Esophagus squamous epithelium (tissue), 5 donors: Measurements from ENCODE around the gene ACAN. TPM values are rescaled to one million over a fixed set of nuclear protein-coding genes. Genes with fewer than 3 reads are reported as not detected.
A peak's percentile ranks its signal among the peaks of the same experiment; 100 is the strongest.

Source experiments
- DNase-seq: peaks from one replicate; lab custom pipeline; 2025; lab: John Stamatoyannopoulos, UW
- H3K27ac ChIP-seq, 4 donors: fragments of 200-600 bp; sonication (generic); one replicate each; pipeline ENCODE4 v1.5.1; 2016 to 2019; ENCODE audit warnings: mild to moderate bottlenecking in 1 of 4
- H3K27me3 ChIP-seq, 4 donors: fragments of 200-600 bp; sonication (generic); 1 replicate in 3 of 4; 2 replicates in 1 of 4; pipeline versions ENCODE4 v1.5.1 to v1.6.0; 2017 to 2021; ENCODE audit warnings: antibody characterized with exemption in 1 of 4
- H3K36me3 ChIP-seq, 3 donors: fragments of 200-600 bp; sonication (generic); one replicate each; pipeline ENCODE4 v1.5.1; 2016 to 2019
- H3K4me1 ChIP-seq, 3 donors: fragments of 200-600 bp; sonication (generic); one replicate each; pipeline ENCODE4 v1.5.1; 2017 to 2019
- H3K4me3 ChIP-seq, 4 donors: fragments of 200-600 bp; sonication (generic); 1 replicate in 3 of 4; 2 replicates in 1 of 4; pipeline ENCODE4 v1.5.1; 2016 to 2019; ENCODE audit warnings: mild to moderate bottlenecking in 2 of 4, moderate library complexity in 1 of 4
- H3K9me3 ChIP-seq, 3 donors: fragments of 200-600 bp; sonication (generic); one replicate each; pipeline ENCODE4 v1.5.1; 2016 to 2019
- CTCF ChIP-seq, 6 experiments: fragments of 450-650 bp in 4 of 6; fragments of 200-600 bp in 2 of 6; sonication (generic) in 2 of 6; IDR thresholded peaks; one replicate each; pipeline ENCODE4 v1.5.1; 2016 to 2019; ENCODE audit warnings: antibody characterized with exemption in 6 of 6, mild to moderate bottlenecking in 4 of 6, moderate library complexity in 4 of 6
- POLR2A ChIP-seq, 4 donors: fragments of 450-650 bp; IDR thresholded peaks; one replicate each; pipeline ENCODE4 v1.6.1; 2017; ENCODE audit warnings: antibody characterized with exemption in 4 of 4, mild to moderate bottlenecking in 4 of 4, moderate library complexity in 3 of 4
- WGBS, 2 donors: methylation state at CpG; one replicate each; pipeline ENCODE4 v1.1.5; 2018; 5-methylcytosine and 5-hydroxymethylcytosine counted together
- intact Hi-C: fragments of 100-400 bp; cut with DNase I; formaldehyde crosslinking; loops from one replicate; pipeline ENCODE4 v1.15.0; 2022
- total RNA-seq, 4 donors: library from RNA; depleted of rRNA; stranded (reverse); fragments of >200 nt; gene quantifications; one replicate each; pipeline ENCODE4 v1.1.0, GENCODE V29; 2016
- donor health status: DM: yes; HTN: yes; CAD: no.

The ACAN gene
- total RNA-seq, 4 donors from 2014 or later: 0.34 to 2.6 (median 0.76) TPM; not detected in 1

DNA sequence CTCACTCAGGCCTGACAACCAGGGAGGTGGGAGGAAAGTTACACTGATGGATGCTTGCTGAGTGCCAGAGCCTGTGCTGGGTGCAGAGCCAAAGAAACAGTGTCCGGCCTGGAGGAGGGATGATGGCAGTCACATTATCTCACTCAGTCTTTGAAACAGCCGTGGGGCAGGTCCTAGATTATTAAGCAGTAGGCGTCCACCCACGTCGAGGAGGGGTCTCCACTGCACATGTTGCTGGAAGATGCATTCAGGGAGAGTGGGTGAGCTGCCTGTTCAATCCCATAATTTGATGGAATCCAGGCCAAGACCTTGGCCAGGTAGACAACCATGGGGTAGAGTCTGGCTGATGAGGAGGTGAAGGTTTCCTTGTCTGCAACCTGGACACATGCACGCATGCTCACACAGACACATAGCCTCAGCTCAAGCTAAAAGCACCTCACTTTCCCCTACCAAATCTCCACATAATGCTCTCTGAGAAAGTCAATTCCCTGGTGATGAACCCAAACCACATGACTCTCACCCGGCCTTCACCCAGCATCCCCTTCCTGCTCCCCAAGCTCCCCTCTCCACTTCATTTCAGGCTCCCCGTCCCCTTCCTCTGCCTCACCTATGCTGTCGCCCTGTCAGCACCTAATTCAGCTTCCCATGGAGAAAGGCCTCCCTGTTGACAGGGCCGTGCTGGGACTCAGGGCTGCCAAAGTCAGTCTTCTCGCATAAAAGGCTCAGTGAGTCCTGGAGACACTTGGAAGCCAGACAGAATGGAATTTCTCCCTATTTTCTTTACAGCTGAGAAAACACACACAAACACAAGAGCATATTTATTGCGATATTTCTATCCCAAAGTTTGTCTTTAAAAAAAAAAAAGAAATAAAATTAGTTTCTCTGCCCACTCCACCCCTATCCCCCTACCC, 29.8 kb downstream of the ACAN start:
- Histone ChIP-seq H3K4me3 (no peak overlapping the region), H3K4me1 (peaks cover 0 to 5% (median 0%) of the 10 kb centered on the region in 3 donors), H3K27me3 (no peaks in the 10 kb centered on the region), H3K9me3 (no peaks in the 10 kb centered on the region), H3K27ac (no peak overlapping the region), H3K36me3 (no peaks in the 10 kb centered on the region)
- no peak for DNase-seq
- 69 to 77% methylated on average over 10 to 12 of the region's 12 CpGs for WGBS, 2 donors
- TF ChIP-seq CTCF (IDR thresholded peaks at IDR 0.05): no peak
- no peak for TF ChIP-seq POLR2A (IDR thresholded peaks at IDR 0.05)
- intact Hi-C loops: loop anchor here (10.0 kb wide), 1 partner anchor 178 kb away; no protein-coding TSS in a partner anchor

DNA sequence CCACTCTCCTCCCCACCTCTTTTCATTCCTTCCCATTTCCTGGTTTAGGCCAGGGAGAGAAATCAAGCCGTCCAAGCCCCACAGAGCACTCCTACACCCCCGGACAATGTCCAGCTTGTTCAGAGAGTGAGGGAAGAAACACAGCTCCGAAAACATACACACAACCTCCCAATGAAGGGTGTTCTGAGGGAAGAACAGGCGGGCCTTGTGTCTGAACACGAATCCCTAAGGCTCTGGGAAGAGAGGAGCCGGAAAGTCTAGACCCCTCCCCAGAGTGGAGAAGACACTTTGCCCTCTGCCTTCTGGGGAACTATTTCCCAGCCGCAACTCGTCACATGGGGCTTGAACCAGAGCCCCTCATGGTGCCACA, 30.5 kb downstream of the ACAN start:
- Histone ChIP-seq H3K27me3 (no peaks in the 10 kb centered on the region), H3K27ac (no peak overlapping the region), H3K4me3 (no peak overlapping the region), H3K4me1 (peaks cover 0 to 5% (median 0%) of the 10 kb centered on the region in 3 donors), H3K9me3 (no peaks in the 10 kb centered on the region), H3K36me3 (no peaks in the 10 kb centered on the region)
- 70 to 89% methylated on average over 6 to 8 of the region's 8 CpGs for WGBS, 2 donors
- DNase-seq: no peak
- intact Hi-C loops: loop anchor here (10.0 kb wide), 1 partner anchor 179 kb away; no protein-coding TSS in a partner anchor
- TF ChIP-seq CTCF (IDR thresholded peaks at IDR 0.05) (no peak), POLR2A (IDR thresholded peaks at IDR 0.05) (no peak)

GRCh38 chr15:88834211-88834812, 31.1 kb downstream of the ACAN start:
- intact Hi-C loops: loop anchor here (10.0 kb wide), 1 partner anchor 180 kb away; no protein-coding TSS in a partner anchor
- no peak for TF ChIP-seq POLR2A (IDR thresholded peaks at IDR 0.05)
- TF ChIP-seq CTCF (IDR thresholded peaks at IDR 0.05): peak; percentile 19 to 59 (median 35)
- WGBS, 2 donors: 35 to 63% methylated on average over 4 to 13 of the region's 14 CpGs
- H3K27me3 ChIP-seq: no peaks in the 10 kb centered on the region
- no peaks in the 10 kb centered on the region for H3K36me3 ChIP-seq
- no peak overlapping the region for H3K4me3 ChIP-seq
- H3K9me3 ChIP-seq: no peaks in the 10 kb centered on the region
- H3K27ac ChIP-seq: no peak overlapping the region
- H3K4me1 ChIP-seq: peaks cover 0 to 5% (median 0%) of the 10 kb centered on the region in 3 donors
- no peak for DNase-seq

- H3K9me3 ChIP-seq: no peaks in the 10 kb centered on the region
- no peak overlapping the region for H3K27ac ChIP-seq
- no peaks in the 10 kb centered on the region for H3K36me3 ChIP-seq
- no peak overlapping the region for H3K4me3 ChIP-seq
- 82 to 84% methylated on average over 4 of the region's 4 CpGs for WGBS, 2 donors
- intact Hi-C loops: loop anchor here (10.0 kb wide), 1 partner anchor 180 kb away; no protein-coding TSS in a partner anchor
- H3K27me3 ChIP-seq: no peaks in the 10 kb centered on the region
- H3K4me1 ChIP-seq: peaks cover 0 to 5% (median 0%) of the 10 kb centered on the region in 3 donors
- TF ChIP-seq CTCF (IDR thresholded peaks at IDR 0.05) (no peak), POLR2A (IDR thresholded peaks at IDR 0.05) (no peak)
- DNase-seq: no peak
Measured at GRCh38 chr15:88835119-88835518, 31.9 kb downstream of the ACAN start.

DNA sequence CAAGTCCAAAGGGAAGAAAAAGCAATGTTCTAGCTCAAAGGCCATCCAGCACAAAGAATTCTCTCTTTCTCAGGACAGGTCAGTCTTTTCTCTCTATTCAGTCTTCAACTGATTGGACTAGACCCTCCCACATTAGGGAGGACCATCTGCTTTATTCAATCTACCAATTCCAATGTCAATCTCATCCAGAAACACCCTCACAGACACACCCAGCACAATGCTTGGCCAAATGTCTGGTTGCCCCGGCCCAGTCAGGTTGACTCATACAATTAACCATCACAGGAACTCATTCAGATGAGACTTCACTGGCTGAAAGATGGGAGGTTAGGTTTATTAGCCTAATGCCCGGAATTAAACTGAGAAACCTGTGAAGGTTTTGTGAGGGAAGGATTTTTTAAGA, 32.4 kb downstream of the ACAN start:
- Histone ChIP-seq H3K4me1 (peaks cover 0 to 5% (median 0%) of the 10 kb centered on the region in 3 donors), H3K36me3 (no peaks in the 10 kb centered on the region), H3K9me3 (no peaks in the 10 kb centered on the region), H3K4me3 (no peak overlapping the region), H3K27ac (no peak overlapping the region), H3K27me3 (no peaks in the 10 kb centered on the region)
- intact Hi-C loops: loop anchor here (10.0 kb wide), 1 partner anchor 181 kb away; no protein-coding TSS in a partner anchor
- TF ChIP-seq POLR2A (IDR thresholded peaks at IDR 0.05) (no peak), CTCF (IDR thresholded peaks at IDR 0.05) (no peak)
- WGBS, 2 donors: 50 to 52% methylated on average over 2 of the region's 2 CpGs
- no peak for DNase-seq
